SU-DHL-6 (cell line): ENCODE measurements around the gene FSTL1.

Experiments used
- H2AFZ ChIP-seq: fragments of 200-600 bp; sonication (generic); 2 replicates; pipeline ENCODE4 v1.6.1; 2014; ENCODE audit warnings: low read depth, mild to moderate bottlenecking, moderate library complexity, mixed read lengths, antibody characterized with exemption, low read length; ENCODE audit not compliant: severe bottlenecking
- H3F3A ChIP-seq: fragments of 200-600 bp; shearing (Covaris generic); 2 replicates; pipeline ENCODE4 v1.6.0; 2016; ENCODE audit warnings: antibody characterized with exemption, mild to moderate bottlenecking; ENCODE audit not compliant: insufficient read depth
- H3K27ac ChIP-seq: fragments of 200-600 bp; sonication (generic); 2 replicates; pipeline ENCODE4 v1.5.1; 2016; ENCODE audit warnings: low read depth, mild to moderate bottlenecking, low read length, moderate library complexity, mixed read lengths
- H3K27me3 ChIP-seq: fragments of 200-600 bp; sonication (generic), shearing (Covaris generic); 2 replicates; pipeline ENCODE4 v1.6.0; 2014; ENCODE audit warnings: mild to moderate bottlenecking, low read length
- H3K36me3 ChIP-seq: fragments of 200-600 bp; sonication (generic); 2 replicates; pipeline ENCODE4 v1.6.1; 2014; ENCODE audit warnings: mild to moderate bottlenecking, low read length, mixed read lengths
- H3K4me2 ChIP-seq: fragments of 300-600, 200-600 bp; shearing (Covaris generic), sonication (generic); 2 replicates; pipeline ENCODE4 v1.6.0; 2014; ENCODE audit warnings: low read length, low read depth, mild to moderate bottlenecking; ENCODE audit not compliant: poor library complexity, severe bottlenecking
- H3K4me3 ChIP-seq: fragments of 200-600 bp; sonication (generic); 2 replicates; pipeline ENCODE4 v1.5.1; 2014; ENCODE audit warnings: antibody characterized with exemption, low read length, mild to moderate bottlenecking, mixed read lengths; ENCODE audit not compliant: insufficient read depth, poor library complexity, severe bottlenecking
- H3K79me2 ChIP-seq: fragments of 200-600 bp; sonication (generic); 2 replicates; pipeline ENCODE4 v1.6.1; 2014; ENCODE audit warnings: mild to moderate bottlenecking, low read length, moderate library complexity; ENCODE audit not compliant: insufficient read depth
- H3K9ac ChIP-seq: fragments of 200-600 bp; sonication (generic); 2 replicates; pipeline ENCODE4 v1.7.0; 2014; ENCODE audit warnings: mild to moderate bottlenecking, low read length
- H3K9me2 ChIP-seq: fragments of 200-600 bp; sonication (generic); replicated peaks from 2 replicates; pipeline ENCODE4 v1.6.1; 2014; ENCODE audit warnings: low read length; ENCODE audit not compliant: insufficient read depth
- H3K9me3 ChIP-seq: fragments of 200-600 bp; sonication (generic); 2 replicates; pipeline ENCODE4 v1.6.1; 2014; ENCODE audit warnings: low read length, mixed read lengths; ENCODE audit not compliant: insufficient read depth
- H4K20me1 ChIP-seq: fragments of 200-600 bp; sonication (generic); 2 replicates; pipeline ENCODE4 v1.6.1; 2014; ENCODE audit warnings: low read depth, mild to moderate bottlenecking, antibody characterized with exemption, low read length, moderate library complexity, mixed read lengths
- EZH2phosphoT487 ChIP-seq: fragments of 200-600 bp; sonication (generic), shearing (Covaris generic); conservative IDR thresholded peaks from 2 replicates; pipeline ENCODE4 v1.6.1; 2018; ENCODE audit warnings: mild to moderate bottlenecking, antibody characterized with exemption, low read length, moderate library complexity, mixed read lengths
- TF ChIP-seq, protein P1 (sequence below): fragments of 200-600 bp; sonication (generic); IDR thresholded peaks from one replicate; pipeline ENCODE4 v1.5.1; 2017; ENCODE audit warnings: antibody characterized with exemption, mild to moderate bottlenecking, low read length, moderate library complexity; ENCODE audit not compliant: insufficient read depth, poor library complexity, severe bottlenecking

FSTL1 gene

GRCh38 chr3:120469882-120470301 is 19.1 kb upstream of the FSTL1 start:
- no peak overlapping the region for H3K27ac ChIP-seq
- H3K79me2 ChIP-seq: no peaks in the 10 kb centered on the region
- no peaks in the 10 kb centered on the region for H4K20me1 ChIP-seq
- TF ChIP-seq EZH2phosphoT487: no peak
- TF ChIP-seq, protein P1, sequence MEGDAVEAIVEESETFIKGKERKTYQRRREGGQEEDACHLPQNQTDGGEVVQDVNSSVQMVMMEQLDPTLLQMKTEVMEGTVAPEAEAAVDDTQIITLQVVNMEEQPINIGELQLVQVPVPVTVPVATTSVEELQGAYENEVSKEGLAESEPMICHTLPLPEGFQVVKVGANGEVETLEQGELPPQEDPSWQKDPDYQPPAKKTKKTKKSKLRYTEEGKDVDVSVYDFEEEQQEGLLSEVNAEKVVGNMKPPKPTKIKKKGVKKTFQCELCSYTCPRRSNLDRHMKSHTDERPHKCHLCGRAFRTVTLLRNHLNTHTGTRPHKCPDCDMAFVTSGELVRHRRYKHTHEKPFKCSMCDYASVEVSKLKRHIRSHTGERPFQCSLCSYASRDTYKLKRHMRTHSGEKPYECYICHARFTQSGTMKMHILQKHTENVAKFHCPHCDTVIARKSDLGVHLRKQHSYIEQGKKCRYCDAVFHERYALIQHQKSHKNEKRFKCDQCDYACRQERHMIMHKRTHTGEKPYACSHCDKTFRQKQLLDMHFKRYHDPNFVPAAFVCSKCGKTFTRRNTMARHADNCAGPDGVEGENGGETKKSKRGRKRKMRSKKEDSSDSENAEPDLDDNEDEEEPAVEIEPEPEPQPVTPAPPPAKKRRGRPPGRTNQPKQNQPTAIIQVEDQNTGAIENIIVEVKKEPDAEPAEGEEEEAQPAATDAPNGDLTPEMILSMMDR: no peak
- H3F3A ChIP-seq: no peaks in the 10 kb centered on the region
- H3K9ac ChIP-seq: no peak overlapping the region
- no peak overlapping the region for H2AFZ ChIP-seq
- H3K9me3 ChIP-seq: no peaks in the 10 kb centered on the region
- no peak overlapping the region for H3K4me2 ChIP-seq
- no peaks in the 10 kb centered on the region for H3K9me2 ChIP-seq
- no peaks in the 10 kb centered on the region for H3K36me3 ChIP-seq
- H3K4me3 ChIP-seq: no peak overlapping the region
- H3K27me3 ChIP-seq: no peaks in the 10 kb centered on the region

DNA sequence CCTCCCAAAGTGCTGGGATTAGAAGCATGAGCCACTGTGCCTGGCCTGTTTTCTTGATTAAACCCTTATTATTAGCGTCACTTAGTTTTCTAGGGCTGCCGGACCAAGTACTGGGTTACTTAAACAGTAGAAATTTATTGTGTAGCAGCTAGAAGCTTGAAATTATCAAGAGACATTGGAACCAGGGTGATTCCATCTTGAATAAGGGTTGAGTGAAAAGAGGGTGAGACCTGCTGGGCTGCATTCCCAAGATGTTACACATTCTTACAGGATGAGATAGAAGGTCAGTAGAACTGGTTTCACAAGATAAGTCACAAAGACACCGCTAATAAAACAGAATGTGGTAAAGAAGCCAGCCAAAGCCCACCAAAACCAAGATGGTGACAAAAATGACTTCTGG is 18.6 kb upstream of the FSTL1 start:
- Histone ChIP-seq H3K79me2 (no peaks in the 10 kb centered on the region), H4K20me1 (no peaks in the 10 kb centered on the region), H2AFZ (no peak overlapping the region), H3K27me3 (no peaks in the 10 kb centered on the region), H3K27ac (no peak overlapping the region), H3K9ac (no peak overlapping the region), H3K9me2 (no peaks in the 10 kb centered on the region), H3K4me2 (no peak overlapping the region), H3K4me3 (no peak overlapping the region), H3K36me3 (no peaks in the 10 kb centered on the region), H3K9me3 (no peaks in the 10 kb centered on the region), H3F3A (no peaks in the 10 kb centered on the region)
- TF ChIP-seq, protein P1: no peak
- TF ChIP-seq EZH2phosphoT487: no peak

GRCh38 chr3:120468635-120469295 is 18.0 kb upstream of the FSTL1 start:
- Histone ChIP-seq H3K9ac (no peak overlapping the region), H4K20me1 (no peaks in the 10 kb centered on the region), H2AFZ (no peak overlapping the region), H3K27me3 (no peaks in the 10 kb centered on the region), H3F3A (no peaks in the 10 kb centered on the region), H3K4me2 (no peak overlapping the region), H3K9me2 (no peaks in the 10 kb centered on the region), H3K36me3 (no peaks in the 10 kb centered on the region), H3K79me2 (no peaks in the 10 kb centered on the region), H3K27ac (no peak overlapping the region), H3K4me3 (no peak overlapping the region), H3K9me3 (no peaks in the 10 kb centered on the region)
- TF ChIP-seq, protein P1: no peak
- TF ChIP-seq EZH2phosphoT487: no peak
